MV-4-11 (cell line): ENCODE measurements around the gene AHRR.

Experiments
- DNase-seq: peaks from one replicate; lab custom pipeline; 2025; lab: John Stamatoyannopoulos, UW

Gene AHRR

GRCh38 chr5:320524-321229, 837 bp upstream of the AHRR start:
- DNase-seq = no peak

- DNase-seq = no peak
These were observed 275 bp downstream of the AHRR start for GRCh38 chr5:321726-322251.

- DNase-seq = no peak
These were observed 897 bp downstream of the AHRR start for GRCh38 chr5:322281-322941.

GRCh38 chr5:322942-323879, 1.7 kb downstream of the AHRR start:
- peak; percentile 17 for DNase-seq

- no peak for DNase-seq
These were observed 3.5 kb downstream of the AHRR start for GRCh38 chr5:324736-325612.

- no peak for DNase-seq
These were observed 4.6 kb downstream of the AHRR start for GRCh38 chr5:326109-326508.

GRCh38 chr5:329121-329735, 7.7 kb downstream of the AHRR start:
- no peak for DNase-seq

GRCh38 chr5:329768-330167, 8.3 kb downstream of the AHRR start:
- no peak for DNase-seq

- no peak for DNase-seq
These were observed 11.3 kb downstream of the AHRR start for GRCh38 chr5:332843-333242.

GRCh38 chr5:333945-334344, 12.4 kb downstream of the AHRR start:
- DNase-seq = no peak

- DNase-seq = no peak
These were observed 13.6 kb downstream of the AHRR start for GRCh38 chr5:334903-335739.

GRCh38 chr5:335740-336038, 14.2 kb downstream of the AHRR start:
- DNase-seq = no peak

GRCh38 chr5:337563-338130, 16.1 kb downstream of the AHRR start:
- no peak for DNase-seq

- DNase-seq = peak; percentile 22
These were observed 21.3 kb downstream of the AHRR start for GRCh38 chr5:342501-343460.

GRCh38 chr5:343461-344401, 22.2 kb downstream of the AHRR start:
- no peak for DNase-seq

GRCh38 chr5:344668-345067, 23.2 kb downstream of the AHRR start:
- no peak for DNase-seq

- no peak for DNase-seq
These were observed 24.1 kb downstream of the AHRR start for GRCh38 chr5:345404-346195.
